Heart left ventricle (tissue), 13 donors: ENCODE data around the gene PRKN.

ENCODE experiments used
- CTCF ChIP-seq, 12 donors: fragments of 200-600 bp; sonication (generic) in 4 of 12; IDR thresholded peaks; one replicate each; pipeline versions ENCODE4 v1.5.0 to v1.8.0; 2018 to 2022; ENCODE audit warnings: antibody characterized with exemption in 12 of 12, mild to moderate bottlenecking in 5 of 12
- POLR2A ChIP-seq, 2 donors: fragments of 450-650 bp; IDR thresholded peaks; one replicate each; pipeline ENCODE4 v1.6.1; 2017; ENCODE audit warnings: antibody characterized with exemption in 2 of 2, mild to moderate bottlenecking in 2 of 2, moderate library complexity in 2 of 2
- donor health status: ischemic (EF 13 %, LVEDD 7.1; RV severe dilation, severe dysfunction).
- donor health status: DM: no; HTN: yes; CAD: no.
- donor health status: DM: no; HTN: no; CAD: no.
- donor health status: ischemic (EF 25% LVEDD 6.9; RV normal size, moderate dysfunction).
- donor health status: ischemic (EF 25% LVEDD 5.7; RV mildly dilated, moderate dysfunction).
- donor health status: ischemic (EF 35%, LVEDD 5.7; RV mildly dilated, moderate dysfunction).
- donor health status: nonischemic (EF 11% LVEDD 7.7; RV severe dilation, severe dysfunction).
- donor health status: DM: yes; HTN: yes; CAD: no.
- donor health status: PGD.
- donor health status: ischemic (EF 29% LVEDD 5.4; RV normal size, mild dysfunction).
- donor health status: nonischemic (EF 23%, LVEDD 6.1; RV moderate dilation, normal function).

DNA sequence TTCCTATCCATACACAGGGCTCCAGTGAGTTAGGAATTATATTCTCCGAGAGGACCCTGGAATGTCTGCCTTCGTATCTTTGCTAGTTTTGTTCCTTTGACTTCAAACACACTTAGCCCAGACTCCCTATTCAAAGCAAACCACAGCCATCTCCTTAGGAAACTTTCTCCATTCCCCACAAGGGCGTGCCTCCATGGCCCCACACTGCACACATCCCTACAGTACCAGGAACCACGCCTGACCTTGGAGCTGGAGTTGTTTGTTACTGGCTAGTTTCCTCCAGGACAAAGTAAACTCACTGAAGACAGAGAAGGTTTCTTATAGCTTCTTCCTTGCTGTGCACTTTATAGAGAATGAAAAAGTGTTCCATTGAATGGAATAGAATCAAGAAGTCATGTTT is 1040.9 kb downstream of the PRKN start:
- TF ChIP-seq POLR2A (IDR thresholded peaks at IDR 0.05) (no peak), CTCF (IDR thresholded peaks at IDR 0.05) (no peak)
